ENCODE data around the gene NFIL3.
"Not testable (repeated sequence)": the region's sequence is repeated elsewhere in the genome, so short reads cannot be mapped to it uniquely, and the experiment has no call there.

The NFIL3 gene, protein sequence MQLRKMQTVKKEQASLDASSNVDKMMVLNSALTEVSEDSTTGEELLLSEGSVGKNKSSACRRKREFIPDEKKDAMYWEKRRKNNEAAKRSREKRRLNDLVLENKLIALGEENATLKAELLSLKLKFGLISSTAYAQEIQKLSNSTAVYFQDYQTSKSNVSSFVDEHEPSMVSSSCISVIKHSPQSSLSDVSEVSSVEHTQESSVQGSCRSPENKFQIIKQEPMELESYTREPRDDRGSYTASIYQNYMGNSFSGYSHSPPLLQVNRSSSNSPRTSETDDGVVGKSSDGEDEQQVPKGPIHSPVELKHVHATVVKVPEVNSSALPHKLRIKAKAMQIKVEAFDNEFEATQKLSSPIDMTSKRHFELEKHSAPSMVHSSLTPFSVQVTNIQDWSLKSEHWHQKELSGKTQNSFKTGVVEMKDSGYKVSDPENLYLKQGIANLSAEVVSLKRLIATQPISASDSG

DNA sequence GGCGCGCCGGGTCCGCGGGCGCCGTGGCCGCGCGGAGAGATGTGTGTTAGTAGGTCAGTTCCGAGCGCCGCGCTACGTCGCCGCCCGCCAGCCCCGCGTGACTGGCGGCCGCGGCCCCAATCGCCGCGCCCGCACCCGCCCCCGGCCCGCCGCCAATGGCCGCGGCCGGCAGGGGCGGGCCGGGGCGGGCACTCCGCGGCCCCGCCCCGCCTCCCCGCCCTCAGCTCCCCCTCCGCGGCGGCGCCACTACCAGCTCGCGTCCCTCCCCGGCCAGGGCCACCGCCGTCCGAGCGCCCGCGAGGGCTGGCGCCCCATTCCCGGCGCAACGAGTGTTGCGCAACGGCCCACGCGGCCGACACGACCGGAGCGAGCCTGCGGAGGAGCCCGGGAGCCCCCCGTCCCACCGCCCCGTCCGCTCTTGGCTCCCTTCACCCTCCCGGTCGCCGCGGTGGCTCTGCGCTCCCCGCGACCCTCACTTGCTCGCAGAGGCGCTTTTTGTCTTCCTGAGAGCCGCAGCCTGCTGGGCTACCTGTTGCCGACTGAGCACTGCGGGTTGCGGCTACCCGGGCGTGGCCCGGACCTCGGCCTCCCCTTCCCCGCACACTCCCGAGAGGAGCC lies at the start of gene NFIL3:
Gene NFIL3 (minus strand): TSS at position 48 of the 618 bp plus-strand sequence. CDS start 13,098 bp downstream, outside the sequence.
- DNase-seq, result peak; percentile 91

DNA sequence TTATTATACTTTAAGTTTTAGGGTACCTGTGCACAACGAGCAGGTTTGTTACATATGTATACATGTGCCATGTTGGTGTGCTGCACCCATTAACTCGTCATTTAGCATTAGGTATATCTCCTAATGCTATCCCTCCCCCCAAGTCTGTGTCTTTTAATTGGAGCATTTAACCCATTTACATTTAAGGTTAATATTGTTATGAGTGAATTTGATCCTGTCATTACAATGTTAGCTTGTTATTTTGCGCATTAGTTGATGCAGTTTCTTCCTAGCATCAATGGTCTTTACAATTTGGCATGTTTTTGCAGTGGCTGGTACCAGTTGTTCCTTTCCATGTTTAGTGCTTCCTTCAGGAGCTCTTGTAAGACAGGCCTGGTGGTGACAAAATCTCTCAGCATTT lies 47.9 kb upstream of the NFIL3 start:
- not testable (repeated sequence) for DNase-seq

DNA sequence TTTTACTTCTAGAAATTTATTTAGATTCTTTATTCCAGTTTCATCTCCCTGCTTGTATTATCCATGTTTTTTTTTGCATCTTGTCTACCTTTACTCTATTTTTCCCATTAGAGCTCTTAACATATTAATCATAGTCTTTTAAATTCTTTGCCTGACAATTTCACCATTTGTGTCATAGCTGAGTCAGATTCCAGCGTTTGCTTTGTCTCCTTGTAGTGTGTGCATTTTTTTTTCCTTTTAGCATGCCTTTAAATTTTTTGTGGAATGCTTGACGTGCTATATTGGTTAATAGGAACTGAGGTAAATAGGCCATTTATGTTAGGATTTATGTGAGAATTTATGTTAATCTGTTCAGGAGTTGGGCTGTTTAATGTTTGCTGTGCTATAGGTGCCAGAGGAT lies 41.8 kb upstream of the NFIL3 start:
- DNase-seq, result no peak

DNA sequence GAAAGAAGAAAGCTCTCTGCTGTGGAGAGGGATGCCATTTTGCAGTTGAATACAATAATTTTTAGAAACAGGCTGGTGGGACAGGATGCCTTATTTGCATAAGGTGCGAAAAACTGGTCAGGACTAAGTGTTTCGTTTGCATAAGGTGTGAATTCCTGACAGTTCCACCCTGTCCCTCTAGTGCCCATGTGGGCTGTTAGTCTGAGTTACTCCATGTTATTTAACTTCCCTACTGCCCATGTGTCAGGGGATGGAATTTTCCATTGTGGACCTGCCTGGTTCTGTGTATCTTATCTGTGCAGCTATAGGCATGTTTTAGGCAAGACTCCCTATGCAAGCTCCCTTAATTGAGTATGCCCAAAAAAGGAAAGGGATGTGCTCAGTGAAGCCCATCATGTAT lies 35.3 kb upstream of the NFIL3 start:
- no peak for DNase-seq

DNA sequence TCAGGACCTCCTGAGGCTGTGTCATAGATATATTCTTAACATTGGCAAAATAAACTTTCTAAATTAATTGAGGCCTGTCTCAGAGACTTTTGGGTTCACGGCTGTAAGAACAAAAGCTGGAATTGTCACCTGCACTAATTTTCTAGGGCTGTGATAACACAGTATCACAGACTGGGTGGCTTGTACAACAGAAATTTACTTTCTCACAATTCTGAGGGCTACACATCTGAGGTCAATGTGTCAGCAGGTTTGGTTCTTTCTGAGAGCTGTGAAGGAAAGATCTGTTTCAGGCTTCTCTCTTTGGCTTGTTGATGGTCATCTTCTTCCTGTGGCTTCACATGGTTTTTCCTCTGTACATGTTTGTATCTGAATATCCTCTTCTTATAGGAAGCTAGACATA lies 29.2 kb upstream of the NFIL3 start:
- DNase-seq, result no peak

DNA sequence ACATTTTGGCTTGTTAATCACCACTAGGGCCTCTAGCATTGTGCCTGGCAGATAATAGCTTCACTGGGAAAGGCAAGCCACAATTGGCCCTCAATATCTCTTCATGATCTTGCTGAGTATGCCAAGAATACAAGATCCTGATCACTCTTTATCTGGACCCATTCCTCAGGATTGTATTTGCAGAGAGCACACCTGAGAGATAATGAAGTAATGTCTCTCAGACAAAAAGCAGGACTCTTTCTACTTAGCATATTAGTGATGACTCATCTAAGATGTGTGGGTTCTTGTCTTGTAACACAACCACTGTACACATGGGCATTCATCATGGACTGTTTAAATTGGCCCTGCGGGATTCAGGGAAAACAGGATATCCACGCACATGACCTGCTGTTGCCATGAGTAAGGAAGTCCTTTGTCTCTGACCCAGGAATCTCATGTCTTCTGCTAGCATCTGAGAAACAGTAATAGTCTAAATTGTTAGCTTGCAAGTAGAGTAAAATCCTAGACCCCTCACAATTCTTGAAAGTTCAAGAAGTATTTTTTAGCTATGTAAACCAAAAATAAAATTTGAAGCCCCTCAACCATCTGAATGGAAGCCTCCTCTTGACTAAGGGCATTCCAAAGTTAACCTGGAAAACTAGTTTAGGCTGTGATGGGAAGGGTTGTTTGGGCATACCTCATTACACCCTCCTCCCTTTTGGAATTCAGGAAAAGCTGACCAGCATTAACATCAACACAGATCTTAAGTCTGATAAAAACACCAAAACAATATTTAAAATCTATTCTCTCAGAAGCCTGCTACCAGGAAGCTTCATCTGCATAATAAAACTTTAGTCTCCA lies 28.0 kb upstream of the NFIL3 start:
- DNase-seq, result no peak

DNA sequence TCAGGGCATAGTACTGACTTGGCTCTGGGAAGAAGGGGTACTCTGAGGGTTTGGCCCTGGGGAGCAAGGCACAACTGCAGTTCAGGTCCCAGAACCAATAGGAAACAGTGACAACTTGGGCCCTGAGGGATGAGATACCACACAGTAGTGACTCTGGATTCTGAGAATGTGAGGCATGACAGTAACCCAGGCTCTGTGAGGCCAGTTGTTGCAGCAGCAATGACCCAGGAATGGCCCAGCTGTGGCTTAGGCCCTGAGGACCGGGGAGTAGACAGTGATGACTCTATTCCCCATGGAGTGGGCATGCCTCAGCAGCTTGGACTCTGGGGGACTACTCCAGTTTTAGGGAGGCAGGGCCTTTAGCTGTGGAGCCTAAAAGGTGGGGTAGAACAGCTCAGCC lies 21.5 kb upstream of the NFIL3 start:
- no peak for DNase-seq

DNA sequence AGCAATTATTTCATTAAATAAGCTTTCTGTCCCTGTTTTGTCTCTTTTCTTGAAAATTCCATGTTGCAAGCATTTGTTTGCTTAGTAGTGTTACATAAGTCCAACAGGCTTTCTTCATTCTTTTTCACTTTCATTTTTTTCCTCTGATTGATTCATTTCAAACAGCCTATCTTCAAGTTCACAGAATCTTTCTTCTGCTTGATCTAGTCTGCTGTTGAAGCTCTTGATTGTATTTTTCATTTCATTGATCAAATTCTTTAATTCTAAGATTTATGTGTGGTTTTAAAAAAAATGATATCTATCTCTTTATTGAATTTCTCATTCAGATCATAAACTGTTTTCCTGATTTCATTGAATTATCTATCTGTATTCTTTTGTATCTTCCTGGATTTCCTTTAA lies 20.4 kb upstream of the NFIL3 start:
- no peak for DNase-seq

DNA sequence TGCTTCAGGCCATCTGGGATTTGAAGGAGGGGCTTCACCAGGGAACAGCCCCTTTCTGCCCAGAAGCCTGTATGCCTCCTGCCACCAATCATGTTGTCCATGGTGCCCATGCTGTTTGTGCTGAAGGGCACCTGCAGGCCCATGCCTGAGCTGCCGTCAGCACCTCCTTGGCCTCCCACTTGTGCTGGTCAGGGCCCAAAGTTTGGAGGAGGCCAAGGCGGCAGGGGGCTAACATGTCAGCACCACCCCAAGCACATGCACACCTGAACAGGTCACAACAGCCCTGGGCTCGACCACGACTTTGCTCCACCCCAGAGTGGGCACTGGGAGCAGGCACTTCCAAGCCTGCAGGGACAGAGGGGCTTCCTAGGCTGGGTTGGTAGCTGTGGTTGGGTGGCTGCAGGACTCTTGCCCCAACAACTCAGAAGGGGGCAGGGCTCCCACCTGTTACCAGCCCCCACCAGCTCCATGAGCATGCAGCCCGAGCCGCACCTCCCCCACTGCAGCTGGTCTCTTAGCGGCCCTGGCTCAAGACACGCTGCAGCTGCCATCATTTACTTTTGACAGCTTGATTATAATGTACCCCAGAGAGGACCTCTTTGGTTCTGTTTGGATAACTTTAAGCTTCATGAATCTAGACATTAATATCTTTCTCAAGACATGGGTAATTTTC lies 19.8 kb upstream of the NFIL3 start:
- no peak for DNase-seq

DNA sequence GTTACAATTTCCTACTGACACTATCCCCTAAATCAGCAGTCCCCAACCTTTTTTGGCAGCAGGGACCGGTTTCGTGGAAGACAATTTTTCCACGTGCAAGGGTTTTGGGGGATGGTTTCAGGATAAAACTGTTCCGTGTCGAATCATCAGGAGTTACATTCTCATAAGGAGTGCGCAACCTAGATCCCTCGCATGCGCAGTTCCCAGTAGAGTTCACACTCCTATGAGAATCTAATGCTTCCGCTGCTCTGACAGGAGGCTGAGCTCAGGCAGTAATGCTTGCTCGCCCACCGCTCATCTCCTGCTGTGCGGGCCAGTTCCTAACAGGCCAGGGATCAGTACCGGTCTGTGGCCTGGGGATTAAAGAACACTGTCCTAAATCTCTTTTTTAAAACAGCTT lies 13.2 kb upstream of the NFIL3 start:
- DNase-seq, result no peak

DNA sequence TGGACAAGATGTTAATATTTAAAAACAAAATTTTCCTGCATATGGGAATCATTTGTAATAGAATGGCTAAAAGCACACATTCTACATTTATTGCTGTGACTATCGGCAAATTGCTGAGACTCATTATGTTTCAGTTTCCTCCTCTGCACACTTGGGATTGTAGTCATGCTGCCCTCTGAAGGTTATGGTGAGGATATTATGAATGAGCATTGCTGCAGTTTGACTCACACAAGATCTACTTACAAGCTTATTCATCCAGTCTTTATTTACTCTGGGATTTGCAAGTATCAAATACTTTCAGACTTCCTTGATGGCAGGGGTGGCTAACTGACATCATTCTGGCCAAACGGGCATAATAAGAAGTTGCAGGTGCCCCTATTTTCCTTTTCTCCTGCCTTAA lies 9.5 kb upstream of the NFIL3 start:
- no peak for DNase-seq

DNA sequence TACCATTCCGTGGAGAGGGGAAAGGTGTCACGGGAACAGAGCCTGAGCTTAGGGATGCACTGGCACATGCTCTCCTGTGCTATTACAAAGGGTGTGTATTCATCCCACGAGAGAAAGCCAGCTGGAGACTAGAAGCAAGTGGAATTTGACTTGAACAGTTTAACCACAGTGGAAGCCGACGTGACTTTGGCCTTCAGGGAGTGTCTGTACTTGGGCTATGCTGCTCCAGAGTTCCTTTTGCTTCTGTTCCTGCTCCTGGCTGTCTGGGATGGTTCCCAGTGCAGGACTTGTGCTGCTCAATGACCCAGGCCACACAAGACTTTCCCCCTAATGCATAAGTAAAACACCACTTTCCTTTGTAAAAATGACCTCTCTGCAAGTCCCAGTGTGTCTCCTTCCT lies 7.9 kb upstream of the NFIL3 start:
- DNase-seq, result no peak

DNA sequence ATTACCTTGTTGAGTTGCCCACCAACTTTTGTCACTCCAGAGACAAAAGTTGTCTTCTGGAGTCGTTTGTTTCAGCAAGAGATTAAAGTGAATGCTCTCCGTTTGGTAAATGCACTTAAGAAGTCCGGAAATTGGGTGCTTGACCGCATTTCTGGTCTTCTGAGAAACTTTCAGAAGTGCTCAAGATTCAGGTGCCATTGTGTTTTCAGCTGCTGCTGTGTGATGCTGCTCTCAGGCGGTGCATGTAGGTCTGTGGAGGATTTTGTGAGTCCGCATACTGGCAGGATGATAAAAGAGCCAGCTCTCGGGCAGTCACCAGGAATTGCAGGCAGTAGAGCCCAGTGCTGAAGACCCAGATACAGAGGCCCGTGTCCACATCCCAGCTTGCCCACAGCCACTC lies 5.9 kb upstream of the NFIL3 start:
- no peak for DNase-seq

DNA sequence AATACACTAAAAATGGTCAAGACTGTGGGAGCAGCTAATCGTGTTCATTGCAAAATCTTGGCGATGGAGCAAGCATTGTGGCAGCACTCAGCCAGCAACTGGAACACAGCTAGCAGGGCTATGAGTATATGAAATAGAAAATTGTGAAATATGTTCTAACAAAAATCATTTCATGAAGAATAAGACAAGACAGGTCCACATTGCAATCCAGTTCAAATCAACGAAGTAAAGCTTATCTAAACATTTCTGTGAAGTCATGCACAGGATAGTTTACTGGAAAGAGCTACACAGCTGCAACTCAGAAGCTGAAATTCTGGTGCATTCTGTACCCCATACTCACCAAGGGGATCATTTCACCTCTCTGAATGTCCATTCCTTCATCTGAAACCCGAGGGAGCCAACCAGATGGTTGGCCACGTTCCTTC lies 5.3 kb upstream of the NFIL3 start:
- no peak for DNase-seq

DNA sequence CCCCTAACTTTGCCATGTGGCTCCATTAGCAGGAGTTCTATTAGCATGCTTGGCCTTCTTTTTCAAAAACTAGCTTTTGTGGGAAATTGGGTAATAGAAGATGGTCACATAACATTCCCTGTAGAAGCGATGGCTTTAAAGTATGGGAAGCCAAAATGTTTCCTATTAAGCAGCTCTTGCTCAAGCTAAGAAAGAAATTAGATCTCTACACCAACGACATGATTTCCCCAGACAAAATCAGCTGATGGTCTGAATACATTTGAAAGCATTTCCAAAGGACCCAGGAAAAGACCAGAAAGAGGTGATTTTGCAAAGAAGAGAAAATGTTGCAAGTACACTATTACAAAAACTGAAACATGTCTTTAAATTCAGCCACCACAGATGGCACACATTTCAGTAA lies 4.8 kb upstream of the NFIL3 start:
- DNase-seq, result no peak

DNA sequence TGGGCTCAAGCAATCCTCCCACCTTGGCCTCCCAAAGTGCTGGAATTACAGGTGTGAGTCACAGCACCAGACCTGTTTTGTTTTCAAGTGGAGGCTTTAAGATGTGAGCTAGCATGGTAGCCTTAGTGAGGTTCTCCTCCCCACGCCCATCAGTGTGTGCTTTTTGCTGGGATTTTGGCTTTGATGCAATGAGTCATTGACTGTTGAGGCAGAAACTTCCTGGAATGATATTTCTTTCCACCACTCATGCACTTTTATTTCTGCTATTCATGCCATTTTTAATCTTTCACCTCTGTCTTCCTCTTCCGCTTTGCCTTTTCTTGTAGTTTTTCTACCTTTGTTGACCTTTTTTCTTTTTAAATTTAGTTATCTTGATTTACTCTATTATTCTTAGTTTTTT lies 4.2 kb upstream of the NFIL3 start:
- no peak for DNase-seq

DNA sequence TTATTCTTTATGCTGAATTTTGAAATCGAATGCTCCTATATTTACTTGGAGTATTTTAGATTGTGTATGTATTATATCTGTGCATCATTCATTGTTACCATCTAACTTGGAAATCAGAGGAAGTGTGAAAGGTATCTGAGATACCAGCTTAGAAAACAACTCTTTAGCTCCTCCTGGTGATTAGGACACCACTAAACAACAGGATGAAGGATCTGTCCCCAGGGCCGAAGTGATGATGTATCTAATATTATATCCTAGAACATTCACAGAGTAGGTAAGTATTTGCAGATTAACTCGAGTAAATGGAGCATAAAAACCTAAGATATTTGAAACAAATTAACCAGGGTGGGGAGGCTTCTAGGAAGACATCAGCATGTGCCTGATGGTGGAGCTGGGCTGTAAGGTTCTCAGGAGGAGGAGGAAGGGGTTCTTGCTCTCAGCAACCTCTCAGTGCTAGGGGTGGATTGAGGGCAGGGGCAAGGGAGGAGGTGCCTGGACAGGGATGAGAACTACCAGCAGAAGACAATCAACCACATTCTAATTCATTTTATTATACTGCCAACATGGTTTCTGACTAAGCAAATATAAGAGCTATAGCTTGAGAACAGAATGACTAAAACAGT lies 2.6 kb upstream of the NFIL3 start:
- peak; percentile 31 for DNase-seq

DNA sequence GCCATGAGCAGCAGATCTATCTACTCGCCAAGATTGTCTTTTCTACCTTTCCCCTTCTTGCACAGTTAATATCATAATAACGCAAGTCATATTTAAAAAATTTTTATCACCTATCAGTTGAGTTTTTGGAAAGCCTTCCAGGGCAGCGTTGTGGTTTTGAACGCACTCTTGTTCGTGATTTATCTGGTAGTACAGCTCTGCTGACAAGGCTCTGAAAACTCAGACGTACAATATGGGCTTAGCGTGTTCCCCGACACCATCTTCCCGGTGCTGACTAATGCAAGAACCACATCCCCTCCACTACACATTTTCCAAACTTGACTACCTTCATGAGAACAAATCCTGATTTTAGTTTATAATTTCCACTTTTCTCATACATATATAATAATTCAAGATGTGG lies 1.6 kb upstream of the NFIL3 start:
- DNase-seq, result no peak

DNA sequence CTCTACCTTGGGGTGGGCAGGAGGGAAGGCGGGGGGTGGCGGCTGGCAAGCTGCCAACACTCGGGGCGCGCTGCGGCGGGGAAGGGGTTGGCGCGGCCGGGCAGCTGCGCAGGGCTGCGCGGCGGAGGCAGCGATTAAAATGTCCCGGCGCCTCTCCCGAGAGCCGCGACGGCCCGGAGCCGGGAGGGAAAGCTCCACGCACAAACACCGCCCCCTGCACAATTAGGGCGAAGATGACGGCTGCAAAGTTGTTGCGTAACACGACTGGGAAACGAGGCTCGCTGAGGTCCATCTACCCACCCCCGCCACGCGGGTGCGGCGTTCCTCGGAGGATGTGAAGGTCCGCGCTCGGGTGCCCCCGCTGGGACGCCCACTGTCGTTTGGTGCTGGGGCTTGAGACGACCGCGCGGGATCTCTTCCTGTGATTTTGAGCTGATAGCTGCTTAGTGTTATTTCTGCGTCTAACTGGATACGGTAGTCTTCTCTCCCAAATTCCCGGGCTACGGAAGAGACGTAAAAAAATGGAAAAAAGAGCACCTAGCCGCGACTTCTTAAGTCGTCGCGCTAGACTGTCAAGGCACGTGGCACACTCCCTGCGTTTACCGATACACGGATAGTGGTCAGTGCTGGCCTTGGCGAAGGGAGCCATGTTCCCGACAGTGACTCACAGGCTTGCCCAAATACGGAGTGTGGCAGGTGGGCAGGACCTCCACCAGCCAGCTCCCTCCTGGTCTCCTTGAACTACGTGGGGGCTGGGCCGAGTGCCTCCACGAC lies 958 bp upstream of the NFIL3 start:
- peak; percentile 82 for DNase-seq

DNA sequence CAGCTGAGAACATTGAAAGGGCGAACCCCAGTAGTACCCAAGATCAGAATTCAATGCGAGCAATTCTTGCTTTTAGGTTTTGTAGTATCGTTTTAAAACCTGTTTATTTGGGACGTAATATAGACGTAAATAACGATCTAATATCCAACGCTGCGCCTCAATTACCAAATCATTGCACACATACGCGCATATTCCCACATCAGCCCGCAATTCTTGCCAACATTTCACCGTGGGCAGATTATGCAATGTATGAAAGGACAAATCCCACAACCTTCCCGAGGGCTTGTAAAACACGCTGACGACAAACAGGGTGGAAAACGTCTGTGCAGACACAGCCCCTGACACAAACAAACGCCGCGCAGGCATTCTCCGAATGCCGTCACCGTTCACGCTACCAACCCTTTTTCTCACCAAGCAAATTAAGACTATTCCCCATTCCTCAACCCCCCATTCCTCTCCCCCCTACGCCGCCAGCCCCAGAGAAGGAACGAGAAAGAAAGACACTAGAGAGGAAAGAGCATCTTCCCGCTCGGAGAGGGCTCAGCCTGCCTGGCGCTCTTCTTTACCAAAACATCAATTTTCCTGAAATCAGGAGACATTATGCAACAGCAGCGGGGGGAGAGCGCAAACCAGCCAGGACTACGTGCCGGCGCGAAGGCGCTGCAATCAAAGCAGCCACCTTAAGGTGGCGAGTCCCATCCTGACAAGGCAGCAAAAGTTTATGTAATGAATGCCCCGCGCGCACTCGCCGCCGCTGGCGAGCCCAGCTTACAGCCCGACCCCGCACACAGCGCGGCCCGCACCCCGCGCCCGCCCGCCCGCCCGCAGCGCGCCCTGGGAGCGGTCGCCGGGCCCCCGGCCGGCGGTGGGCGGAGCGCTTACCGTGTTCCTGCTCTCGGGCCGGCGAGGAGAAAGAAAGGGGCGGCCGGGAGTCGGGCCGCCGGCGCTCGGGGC lies 597 bp downstream of the NFIL3 start:
- peak; percentile 83 for DNase-seq

All from retina (tissue), 1 donor.